ENCODE results near the gene TBC1D16.

GRCh38 chr17:79922116-79922601, 113.5 kb downstream of the TBC1D16 start:
- TF ChIP-seq TAF1 (IDR thresholded peaks at IDR 0.05; ENCODE audit: borderline replicate concordance, low read depth, low read length) (no peak), POLR2AphosphoS5 (IDR thresholded peaks at IDR 0.05; ENCODE audit: low read depth, low read length) (no peak)

Measured in GM12892 (cell line).